Fibroblast of lung (primary cell): ENCODE results near the gene HMCN2. TPM values are rescaled to one million over a fixed set of nuclear protein-coding genes. Genes with fewer than 3 reads are reported as not detected.

Experiments used
- DNase-seq, 2 donors: peaks; one replicate each; pipeline versions ENCODE4 v3.0.0 to v3.0.0-alpha.2; 2010; ENCODE audit warnings: low read depth in 2 of 2
- H2AFZ ChIP-seq: 2 replicates; pipeline ENCODE4 v1.5.1; 2012; ENCODE audit warnings: low read length, control low read depth, inconsistent platforms
- H3K27ac ChIP-seq: 2 replicates; pipeline ENCODE4 v1.5.1; 2011; ENCODE audit warnings: low read length, control low read depth; ENCODE audit not compliant: insufficient read depth
- H3K27me3 ChIP-seq: 2 replicates; pipeline ENCODE4 v1.5.1; 2011; ENCODE audit warnings: mild to moderate bottlenecking, low read length; ENCODE audit not compliant: control insufficient read depth, insufficient read depth
- H3K36me3 ChIP-seq: 2 replicates; pipeline ENCODE4 v1.5.1; 2011; ENCODE audit warnings: low read length; ENCODE audit not compliant: control insufficient read depth, insufficient read depth
- H3K4me1 ChIP-seq: 2 replicates; pipeline ENCODE4 v1.5.1; 2011; ENCODE audit warnings: low read length; ENCODE audit not compliant: control insufficient read depth, insufficient read depth; ENCODE audit errors: extremely low read depth
- H3K4me2 ChIP-seq: 2 replicates; pipeline ENCODE4 v1.5.1; 2011; ENCODE audit warnings: low read length, control low read depth; ENCODE audit not compliant: insufficient read depth; ENCODE audit errors: extremely low read depth
- H3K4me3 ChIP-seq, 4 experiments: fragments of 200-600 bp in 1 of 4; sonication (generic) in 1 of 4; replicated peaks in 1 of 4; 2 replicates each; pipeline ENCODE4 v1.5.1; 2011 to 2016; ENCODE audit warnings: low read length in 4 of 4, low read depth in 3 of 4, mild to moderate bottlenecking in 3 of 4, control low read depth in 2 of 4, inconsistent platforms in 1 of 4, mixed read lengths in 1 of 4; ENCODE audit not compliant: insufficient read depth in 1 of 4; ENCODE audit errors: control extremely low read depth in 1 of 4
- H3K79me2 ChIP-seq: 2 replicates; pipeline ENCODE4 v1.5.1; 2012; ENCODE audit warnings: mild to moderate bottlenecking, low read length, inconsistent platforms; ENCODE audit not compliant: control insufficient read depth, insufficient read depth
- H3K9ac ChIP-seq: 2 replicates; pipeline ENCODE4 v1.5.1; 2011; ENCODE audit warnings: mild to moderate bottlenecking, low read length, control low read depth; ENCODE audit not compliant: insufficient read depth
- H3K9me3 ChIP-seq: 2 replicates; pipeline ENCODE4 v1.5.1; 2012; ENCODE audit warnings: low read depth, low read length; ENCODE audit not compliant: control insufficient read depth, insufficient read depth
- H4K20me1 ChIP-seq: 2 replicates; pipeline ENCODE4 v1.5.1; 2011; ENCODE audit warnings: low read length; ENCODE audit not compliant: control insufficient read depth, insufficient read depth; ENCODE audit errors: extremely low read depth
- EZH2 ChIP-seq: IDR thresholded peaks from 2 replicates; pipeline ENCODE4 v1.5.1; 2012; ENCODE audit warnings: low read length, control low read depth, mild to moderate bottlenecking; ENCODE audit errors: missing control alignments
- polyA plus RNA-seq, 2 donors: library from polyadenylated mRNA; depleted of rRNA in 1 of 2; stranded (reverse) in 1 of 2; unstranded in 1 of 2; fragments of >200 nt; gene quantifications; 2 replicates each; pipeline ENCODE4 v1.2.1, GENCODE V29; 2011 to 2012; ENCODE audit warnings: missing spikeins in 1 of 2
- total RNA-seq: library from RNA; depleted of rRNA; stranded (reverse); fragments of >200 nt; gene quantifications from 2 replicates; pipeline ENCODE4 v1.2.1, GENCODE V29; 2014
- TF ChIP-seq, protein P1 (sequence below), 2 donors: IDR thresholded peaks in 1 of 2; conservative IDR thresholded peaks in 1 of 2; 1 replicate in 1 of 2; 2 replicates in 1 of 2; pipeline ENCODE4 v1.5.1; 2011 to 2012; ENCODE audit warnings: low read length in 2 of 2, control low read depth in 1 of 2, inconsistent platforms in 1 of 2, low read depth in 1 of 2, mild to moderate bottlenecking in 1 of 2

The HMCN2 gene
- total and polyA plus RNA-seq, 2 donors (not counting 1 experiment from before 2014, with no cell fraction given): under 0.01 TPM; not detected in 1

DNA sequence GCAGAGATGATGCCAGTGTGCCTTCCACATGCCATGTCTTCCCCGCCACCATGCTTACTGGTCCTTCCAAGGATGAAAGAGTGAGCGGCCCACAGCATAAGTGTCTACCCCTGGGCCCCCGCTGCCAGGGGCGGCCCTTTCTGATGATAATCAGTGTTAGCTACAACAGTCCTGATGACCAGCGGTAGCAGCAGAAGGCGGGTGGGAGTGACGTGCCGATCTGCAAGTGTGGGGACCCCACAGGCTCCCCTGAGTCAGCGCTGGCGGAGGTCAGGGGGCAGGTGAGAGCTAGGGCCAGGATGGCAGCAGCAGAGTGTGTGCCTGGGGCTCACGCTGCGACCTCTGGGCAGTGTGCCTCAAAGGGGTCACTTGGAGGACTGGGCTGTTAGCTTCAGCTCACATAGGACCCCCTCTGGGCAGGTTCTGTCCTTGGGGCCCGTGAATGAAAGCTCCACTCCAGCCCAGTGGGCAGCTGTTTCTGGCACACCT is 80.4 kb downstream of the HMCN2 start:
- Histone ChIP-seq H3K79me2 (no peaks in the 10 kb centered on the region), H3K27ac (no peak overlapping the region), H3K9ac (no peak overlapping the region), H2AFZ (no peak overlapping the region), H4K20me1 (no peaks in the 10 kb centered on the region), H3K36me3 (no peaks in the 10 kb centered on the region), H3K9me3 (no peaks in the 10 kb centered on the region), H3K4me1 (no peaks in the 10 kb centered on the region), H3K27me3 (no peaks in the 10 kb centered on the region), H3K4me2 (no peak overlapping the region), H3K4me3 (no peak overlapping the region)
- DNase-seq: no peak
- TF ChIP-seq, protein P1, sequence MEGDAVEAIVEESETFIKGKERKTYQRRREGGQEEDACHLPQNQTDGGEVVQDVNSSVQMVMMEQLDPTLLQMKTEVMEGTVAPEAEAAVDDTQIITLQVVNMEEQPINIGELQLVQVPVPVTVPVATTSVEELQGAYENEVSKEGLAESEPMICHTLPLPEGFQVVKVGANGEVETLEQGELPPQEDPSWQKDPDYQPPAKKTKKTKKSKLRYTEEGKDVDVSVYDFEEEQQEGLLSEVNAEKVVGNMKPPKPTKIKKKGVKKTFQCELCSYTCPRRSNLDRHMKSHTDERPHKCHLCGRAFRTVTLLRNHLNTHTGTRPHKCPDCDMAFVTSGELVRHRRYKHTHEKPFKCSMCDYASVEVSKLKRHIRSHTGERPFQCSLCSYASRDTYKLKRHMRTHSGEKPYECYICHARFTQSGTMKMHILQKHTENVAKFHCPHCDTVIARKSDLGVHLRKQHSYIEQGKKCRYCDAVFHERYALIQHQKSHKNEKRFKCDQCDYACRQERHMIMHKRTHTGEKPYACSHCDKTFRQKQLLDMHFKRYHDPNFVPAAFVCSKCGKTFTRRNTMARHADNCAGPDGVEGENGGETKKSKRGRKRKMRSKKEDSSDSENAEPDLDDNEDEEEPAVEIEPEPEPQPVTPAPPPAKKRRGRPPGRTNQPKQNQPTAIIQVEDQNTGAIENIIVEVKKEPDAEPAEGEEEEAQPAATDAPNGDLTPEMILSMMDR (conservative IDR thresholded peaks at IDR 0.05 in 1 of 2, IDR thresholded peaks at IDR 0.05 in 1 of 2; ENCODE audit: low read depth in 1 of 2, low read length in 2 of 2): no peak
- TF ChIP-seq EZH2: no peak

GRCh38 chr9:130346431-130346830 is 80.9 kb downstream of the HMCN2 start:
- no peak for TF ChIP-seq EZH2
- TF ChIP-seq, protein P1 (conservative IDR thresholded peaks at IDR 0.05 in 1 of 2, IDR thresholded peaks at IDR 0.05 in 1 of 2; ENCODE audit: low read depth in 1 of 2, low read length in 2 of 2): no peak
- no peak for DNase-seq

GRCh38 chr9:130347036-130347435 is 81.5 kb downstream of the HMCN2 start:
- H3K4me1 ChIP-seq: no peaks in the 10 kb centered on the region
- no peak for TF ChIP-seq EZH2
- TF ChIP-seq, protein P1 (conservative IDR thresholded peaks at IDR 0.05 in 1 of 2, IDR thresholded peaks at IDR 0.05 in 1 of 2; ENCODE audit: low read depth in 1 of 2, low read length in 2 of 2): no peak
- no peaks in the 10 kb centered on the region for H3K79me2 ChIP-seq
- no peak overlapping the region for H3K9ac ChIP-seq
- no peak overlapping the region for H3K4me2 ChIP-seq
- no peaks in the 10 kb centered on the region for H3K27me3 ChIP-seq
- H3K27ac ChIP-seq: no peak overlapping the region
- no peak for DNase-seq
- no peaks in the 10 kb centered on the region for H3K9me3 ChIP-seq
- no peaks in the 10 kb centered on the region for H3K36me3 ChIP-seq
- no peak overlapping the region for H2AFZ ChIP-seq
- no peaks in the 10 kb centered on the region for H4K20me1 ChIP-seq
- no peak overlapping the region for H3K4me3 ChIP-seq

More at GRCh38 chr9:130346431-130346830, 80.9 kb downstream of the HMCN2 start:
- no peak overlapping the region for H2AFZ ChIP-seq
- no peak overlapping the region for H3K4me3 ChIP-seq
- no peaks in the 10 kb centered on the region for H3K9me3 ChIP-seq
- no peaks in the 10 kb centered on the region for H3K4me1 ChIP-seq
- no peaks in the 10 kb centered on the region for H3K36me3 ChIP-seq
- no peaks in the 10 kb centered on the region for H4K20me1 ChIP-seq
- no peak overlapping the region for H3K9ac ChIP-seq
- H3K27ac ChIP-seq: no peak overlapping the region
- no peak overlapping the region for H3K4me2 ChIP-seq
- no peaks in the 10 kb centered on the region for H3K79me2 ChIP-seq
- no peaks in the 10 kb centered on the region for H3K27me3 ChIP-seq
